ENCODE results near the gene C3orf20.

C3orf20 gene

GRCh38 chr3:14798231-14798630 is 123.3 kb downstream of the C3orf20 start:
- DNase-seq (ENCODE audit: extremely low read depth, low read depth) = no peak
- no peak for TF ChIP-seq CTCF (IDR thresholded peaks at IDR 0.05; ENCODE audit: low read depth, low read length)

GRCh38 chr3:14799146-14799545 is 124.2 kb downstream of the C3orf20 start:
- no peak for TF ChIP-seq CTCF (IDR thresholded peaks at IDR 0.05; ENCODE audit: low read depth, low read length)
- no peak for DNase-seq (ENCODE audit: extremely low read depth, low read depth)

GRCh38 chr3:14801031-14801430 is 126.1 kb downstream of the C3orf20 start:
- DNase-seq (ENCODE audit: extremely low read depth, low read depth) = no peak
- no peak for TF ChIP-seq CTCF (IDR thresholded peaks at IDR 0.05; ENCODE audit: low read depth, low read length)

- DNase-seq (ENCODE audit: extremely low read depth, low read depth) = no peak
- TF ChIP-seq CTCF (IDR thresholded peaks at IDR 0.05; ENCODE audit: low read depth, low read length) = no peak
Observed at GRCh38 chr3:14801668-14802380, 126.9 kb downstream of the C3orf20 start.

GRCh38 chr3:14802381-14802731 is 127.4 kb downstream of the C3orf20 start:
- no peak for TF ChIP-seq CTCF (IDR thresholded peaks at IDR 0.05; ENCODE audit: low read depth, low read length)
- no peak for DNase-seq (ENCODE audit: extremely low read depth, low read depth)

- TF ChIP-seq CTCF (IDR thresholded peaks at IDR 0.05; ENCODE audit: low read depth, low read length) = no peak
- DNase-seq (ENCODE audit: extremely low read depth, low read depth) = no peak
Observed at GRCh38 chr3:14803101-14803980, 128.4 kb downstream of the C3orf20 start.
